ENCODE results near the gene ADGRA1. TPM values are rescaled to one million over a fixed set of nuclear protein-coding genes. Genes with fewer than 3 reads are reported as not detected.

ADGRA1 gene
- polyA plus RNA-seq, 4 donors, result 0.10 to 0.22 TPM; not detected in 2

- no peak for DNase-seq
- Histone ChIP-seq H3K36me3 (ENCODE audit: control insufficient read depth in 3 of 3, insufficient read depth in 2 of 3, low read depth in 1 of 3, low read length in 3 of 3) (no peaks in the 10 kb centered on the region), H3K4me3 (ENCODE audit: low read depth in 1 of 3, low read length in 3 of 3) (no peak overlapping the region), H3K9me3 (ENCODE audit: control insufficient read depth in 2 of 2, insufficient read depth in 1 of 2, low read depth in 1 of 2, low read length in 1 of 2) (no peaks in the 10 kb centered on the region), H3K27ac (ENCODE audit: low read depth in 1 of 3, low read length in 2 of 3) (no peak overlapping the region), H3K4me1 (ENCODE audit: control insufficient read depth in 3 of 3, insufficient read depth in 2 of 3, low read depth in 1 of 3, low read length in 2 of 3) (no peaks in the 10 kb centered on the region), H3K27me3 (ENCODE audit: control insufficient read depth in 3 of 3, insufficient read depth in 3 of 3, low read length in 3 of 3) (no peaks in the 10 kb centered on the region)
- WGBS, 3 donors, result 72 to 79% (median 73%) methylated on average over 7 of the region's 7 CpGs
- no peak for FAIRE-seq
Observed at GRCh38 chr10:133059093-133059470, 28.6 kb upstream of the ADGRA1 start.

GRCh38 chr10:133059571-133059970, 28.2 kb upstream of the ADGRA1 start:
- H3K4me1 ChIP-seq (ENCODE audit: control insufficient read depth in 3 of 3, insufficient read depth in 2 of 3, low read depth in 1 of 3, low read length in 2 of 3), result no peaks in the 10 kb centered on the region
- 70 to 75% (median 73%) methylated on average over 9 of the region's 9 CpGs for WGBS, 3 donors
- H3K9me3 ChIP-seq (ENCODE audit: control insufficient read depth in 2 of 2, insufficient read depth in 1 of 2, low read depth in 1 of 2, low read length in 1 of 2), result no peaks in the 10 kb centered on the region
- H3K27ac ChIP-seq (ENCODE audit: low read depth in 1 of 3, low read length in 2 of 3), result no peak overlapping the region
- DNase-seq (no peak), FAIRE-seq (no peak)
- no peaks in the 10 kb centered on the region for H3K36me3 ChIP-seq (ENCODE audit: control insufficient read depth in 3 of 3, insufficient read depth in 2 of 3, low read depth in 1 of 3, low read length in 3 of 3)
- H3K27me3 ChIP-seq (ENCODE audit: control insufficient read depth in 3 of 3, insufficient read depth in 3 of 3, low read length in 3 of 3), result no peaks in the 10 kb centered on the region
- no peak overlapping the region for H3K4me3 ChIP-seq (ENCODE audit: low read depth in 1 of 3, low read length in 3 of 3)

DNA sequence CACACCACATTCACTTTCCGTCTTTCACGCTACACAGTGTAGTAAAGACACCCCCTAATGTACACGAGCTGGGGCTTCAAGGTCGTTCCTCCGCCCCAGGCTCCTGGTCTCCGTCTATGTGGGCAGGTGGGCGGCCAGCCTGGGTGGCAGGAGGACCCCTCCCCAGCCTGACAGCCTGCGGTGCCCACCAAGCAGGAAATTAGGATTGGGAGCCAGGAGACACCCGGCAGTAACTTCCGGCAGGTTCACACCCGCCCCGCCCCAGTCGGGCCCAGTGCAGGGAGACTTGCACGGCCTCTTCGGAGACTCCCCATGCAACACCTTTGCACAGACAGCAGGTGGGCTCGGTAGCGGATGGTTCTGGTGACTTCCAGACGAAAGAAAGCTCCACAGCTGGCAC, 27.7 kb upstream of the ADGRA1 start:
- H3K27ac ChIP-seq (ENCODE audit: low read depth in 1 of 3, low read length in 2 of 3), result no peak overlapping the region
- WGBS, 3 donors, result 56 to 80% (median 73%) methylated on average over 17 to 18 of the region's 18 CpGs
- no peaks in the 10 kb centered on the region for H3K4me1 ChIP-seq (ENCODE audit: control insufficient read depth in 3 of 3, insufficient read depth in 2 of 3, low read depth in 1 of 3, low read length in 2 of 3)
- FAIRE-seq (no peak), DNase-seq (no peak)
- no peak overlapping the region for H3K4me3 ChIP-seq (ENCODE audit: low read depth in 1 of 3, low read length in 3 of 3)
- H3K27me3 ChIP-seq (ENCODE audit: control insufficient read depth in 3 of 3, insufficient read depth in 3 of 3, low read length in 3 of 3), result no peaks in the 10 kb centered on the region
- H3K36me3 ChIP-seq (ENCODE audit: control insufficient read depth in 3 of 3, insufficient read depth in 2 of 3, low read depth in 1 of 3, low read length in 3 of 3), result no peaks in the 10 kb centered on the region
- no peaks in the 10 kb centered on the region for H3K9me3 ChIP-seq (ENCODE audit: control insufficient read depth in 2 of 2, insufficient read depth in 1 of 2, low read depth in 1 of 2, low read length in 1 of 2)

DNA sequence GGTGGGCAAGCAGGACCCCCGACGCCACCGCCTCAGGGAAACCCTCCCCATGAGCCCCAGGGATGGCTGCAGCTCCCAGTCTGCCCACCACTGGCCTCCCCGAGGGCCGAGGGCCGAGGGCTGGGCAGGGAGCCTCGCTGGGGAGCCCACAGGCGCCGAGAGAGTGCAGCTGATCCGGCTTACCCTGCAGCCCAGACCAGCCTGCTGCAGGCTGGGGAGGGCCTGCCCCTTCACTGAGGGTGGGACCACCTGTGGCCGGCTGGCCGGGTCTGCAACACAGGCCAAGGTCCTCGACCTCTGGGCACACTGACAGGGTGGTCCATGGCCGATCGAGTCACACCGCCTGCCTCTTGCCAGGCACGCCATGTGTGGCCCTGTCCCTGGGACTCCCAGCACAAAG, 27.3 kb upstream of the ADGRA1 start:
- H3K27ac ChIP-seq (ENCODE audit: low read depth in 1 of 3, low read length in 2 of 3), result no peak overlapping the region
- H3K36me3 ChIP-seq (ENCODE audit: control insufficient read depth in 3 of 3, insufficient read depth in 2 of 3, low read depth in 1 of 3, low read length in 3 of 3), result no peaks in the 10 kb centered on the region
- H3K4me3 ChIP-seq (ENCODE audit: low read depth in 1 of 3, low read length in 3 of 3), result no peak overlapping the region
- no peaks in the 10 kb centered on the region for H3K4me1 ChIP-seq (ENCODE audit: control insufficient read depth in 3 of 3, insufficient read depth in 2 of 3, low read depth in 1 of 3, low read length in 2 of 3)
- FAIRE-seq (no peak), DNase-seq (no peak)
- 68 to 82% (median 68%) methylated on average over 12 to 17 of the region's 17 CpGs for WGBS, 3 donors
- H3K9me3 ChIP-seq (ENCODE audit: control insufficient read depth in 2 of 2, insufficient read depth in 1 of 2, low read depth in 1 of 2, low read length in 1 of 2), result no peaks in the 10 kb centered on the region
- no peaks in the 10 kb centered on the region for H3K27me3 ChIP-seq (ENCODE audit: control insufficient read depth in 3 of 3, insufficient read depth in 3 of 3, low read length in 3 of 3)

GRCh38 chr10:133060881-133061280, 26.8 kb upstream of the ADGRA1 start:
- FAIRE-seq (no peak), DNase-seq (no peak)
- Histone ChIP-seq H3K36me3 (ENCODE audit: control insufficient read depth in 3 of 3, insufficient read depth in 2 of 3, low read depth in 1 of 3, low read length in 3 of 3) (no peaks in the 10 kb centered on the region), H3K27me3 (ENCODE audit: control insufficient read depth in 3 of 3, insufficient read depth in 3 of 3, low read length in 3 of 3) (no peaks in the 10 kb centered on the region), H3K4me3 (ENCODE audit: low read depth in 1 of 3, low read length in 3 of 3) (no peak overlapping the region), H3K9me3 (ENCODE audit: control insufficient read depth in 2 of 2, insufficient read depth in 1 of 2, low read depth in 1 of 2, low read length in 1 of 2) (no peaks in the 10 kb centered on the region), H3K4me1 (ENCODE audit: control insufficient read depth in 3 of 3, insufficient read depth in 2 of 3, low read depth in 1 of 3, low read length in 2 of 3) (no peaks in the 10 kb centered on the region), H3K27ac (ENCODE audit: low read depth in 1 of 3, low read length in 2 of 3) (no peak overlapping the region)
- WGBS, 3 donors, result 78 to 81% (median 80%) methylated on average over 9 to 12 of the region's 12 CpGs

DNA sequence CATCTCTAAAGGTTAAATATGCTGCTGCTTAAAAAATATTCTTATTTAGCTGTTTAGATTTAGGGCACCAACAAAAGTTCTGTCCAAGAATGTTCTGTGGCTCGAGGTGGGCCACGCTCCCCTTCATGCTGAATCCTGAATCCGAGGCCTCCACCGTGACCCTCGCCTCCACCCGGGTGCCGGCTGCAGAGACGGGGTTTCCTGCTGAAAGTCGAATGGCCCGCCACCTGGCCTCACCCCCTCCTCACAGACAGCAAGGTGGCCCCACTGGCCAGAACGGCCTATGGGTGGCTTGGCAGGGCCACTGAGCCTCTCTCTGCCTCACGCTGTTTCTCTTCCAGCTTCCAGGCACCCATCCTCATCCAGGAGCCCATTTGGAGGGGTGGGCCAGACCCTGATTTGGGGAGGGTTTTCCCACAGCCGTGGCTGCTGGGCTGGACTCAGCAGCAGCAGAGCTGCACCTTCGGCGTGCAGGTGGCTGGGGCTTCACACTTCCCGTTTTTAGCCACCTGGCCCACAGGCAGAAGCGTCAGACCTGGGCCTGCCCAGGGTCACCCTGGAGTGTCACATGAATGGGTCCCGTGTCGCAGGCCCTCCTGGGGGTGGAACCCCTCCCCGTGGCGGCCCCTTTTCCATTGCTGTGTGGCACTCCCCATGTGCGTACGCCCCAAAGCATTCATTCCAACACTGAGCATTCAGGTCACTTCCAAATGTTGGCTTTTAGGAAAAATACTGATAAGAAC, 26.3 kb upstream of the ADGRA1 start:
- WGBS, 3 donors, result 76 to 82% (median 80%) methylated on average over 23 of the region's 23 CpGs
- Histone ChIP-seq H3K4me3 (ENCODE audit: low read depth in 1 of 3, low read length in 3 of 3) (no peak overlapping the region), H3K9me3 (ENCODE audit: control insufficient read depth in 2 of 2, insufficient read depth in 1 of 2, low read depth in 1 of 2, low read length in 1 of 2) (no peaks in the 10 kb centered on the region), H3K4me1 (ENCODE audit: control insufficient read depth in 3 of 3, insufficient read depth in 2 of 3, low read depth in 1 of 3, low read length in 2 of 3) (no peaks in the 10 kb centered on the region), H3K36me3 (ENCODE audit: control insufficient read depth in 3 of 3, insufficient read depth in 2 of 3, low read depth in 1 of 3, low read length in 3 of 3) (no peaks in the 10 kb centered on the region), H3K27me3 (ENCODE audit: control insufficient read depth in 3 of 3, insufficient read depth in 3 of 3, low read length in 3 of 3) (no peaks in the 10 kb centered on the region), H3K27ac (ENCODE audit: low read depth in 1 of 3, low read length in 2 of 3) (no peak overlapping the region)
- no peak for FAIRE-seq
- no peak for DNase-seq

DNA sequence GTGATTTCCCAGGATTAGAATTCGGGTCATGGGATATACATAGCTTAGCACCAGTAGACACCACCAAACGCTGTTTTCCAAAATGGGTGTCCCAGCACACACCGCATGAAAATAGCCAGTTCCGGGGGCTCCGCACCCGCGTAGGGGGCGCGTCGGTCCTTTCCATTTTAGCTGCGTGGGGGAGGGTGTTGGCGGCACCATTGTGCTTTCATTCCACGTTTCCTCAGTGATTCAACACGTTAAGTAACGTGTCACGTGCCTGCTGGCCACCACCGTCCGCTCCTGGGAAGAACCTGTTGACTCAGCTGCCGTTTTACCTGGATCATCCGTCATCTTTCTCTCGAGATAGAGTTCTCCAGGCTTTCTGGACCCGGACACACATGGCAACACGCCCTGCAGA, 25.6 kb upstream of the ADGRA1 start:
- WGBS, 3 donors, result 88 to 90% (median 90%) methylated on average over 23 of the region's 23 CpGs
- no peak for DNase-seq
- FAIRE-seq, result no peak
- H3K4me3 ChIP-seq (ENCODE audit: low read depth in 1 of 3, low read length in 3 of 3), result no peak overlapping the region
- no peaks in the 10 kb centered on the region for H3K4me1 ChIP-seq (ENCODE audit: control insufficient read depth in 3 of 3, insufficient read depth in 2 of 3, low read depth in 1 of 3, low read length in 2 of 3)
- no peak overlapping the region for H3K27ac ChIP-seq (ENCODE audit: low read depth in 1 of 3, low read length in 2 of 3)
- H3K36me3 ChIP-seq (ENCODE audit: control insufficient read depth in 3 of 3, insufficient read depth in 2 of 3, low read depth in 1 of 3, low read length in 3 of 3), result no peaks in the 10 kb centered on the region
- no peaks in the 10 kb centered on the region for H3K9me3 ChIP-seq (ENCODE audit: control insufficient read depth in 2 of 2, insufficient read depth in 1 of 2, low read depth in 1 of 2, low read length in 1 of 2)
- no peaks in the 10 kb centered on the region for H3K27me3 ChIP-seq (ENCODE audit: control insufficient read depth in 3 of 3, insufficient read depth in 3 of 3, low read length in 3 of 3)

DNA sequence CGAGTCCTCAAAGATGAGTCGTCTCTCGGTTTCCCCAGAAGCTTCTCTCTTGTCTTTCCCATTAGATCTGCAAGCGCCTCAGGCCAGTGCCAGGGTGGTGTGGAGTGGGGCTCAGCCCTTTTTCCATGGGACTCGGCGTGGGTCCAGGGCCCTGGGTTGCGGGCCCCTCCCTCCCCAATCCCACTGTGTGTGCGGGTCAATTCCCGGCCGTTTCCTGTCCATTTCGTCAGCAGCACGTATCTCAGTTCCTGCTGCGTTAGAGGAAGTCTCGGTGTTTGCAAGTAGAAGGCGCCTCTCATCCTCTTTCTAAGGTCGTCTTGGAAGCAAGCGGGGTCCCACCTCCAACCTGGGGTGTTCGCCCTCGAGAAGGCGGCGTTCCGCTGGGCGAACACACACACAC, 25.1 kb upstream of the ADGRA1 start:
- WGBS, 3 donors, result 56 to 79% (median 73%) methylated on average over 23 of the region's 23 CpGs
- FAIRE-seq (no peak), DNase-seq (no peak)
- Histone ChIP-seq H3K9me3 (ENCODE audit: control insufficient read depth in 2 of 2, insufficient read depth in 1 of 2, low read depth in 1 of 2, low read length in 1 of 2) (no peaks in the 10 kb centered on the region), H3K27ac (ENCODE audit: low read depth in 1 of 3, low read length in 2 of 3) (no peak overlapping the region), H3K36me3 (ENCODE audit: control insufficient read depth in 3 of 3, insufficient read depth in 2 of 3, low read depth in 1 of 3, low read length in 3 of 3) (no peaks in the 10 kb centered on the region), H3K27me3 (ENCODE audit: control insufficient read depth in 3 of 3, insufficient read depth in 3 of 3, low read length in 3 of 3) (no peaks in the 10 kb centered on the region), H3K4me1 (ENCODE audit: control insufficient read depth in 3 of 3, insufficient read depth in 2 of 3, low read depth in 1 of 3, low read length in 2 of 3) (no peaks in the 10 kb centered on the region), H3K4me3 (ENCODE audit: low read depth in 1 of 3, low read length in 3 of 3) (no peak overlapping the region)
